DMS79 treated with DMSO at 0.1 percent for 48 hours (cell line): ENCODE measurements around the gene DPM2.

Source experiments
- DNase-seq: peaks from one replicate; lab custom pipeline; 2025; lab: John Stamatoyannopoulos, UW

Gene DPM2

DNA sequence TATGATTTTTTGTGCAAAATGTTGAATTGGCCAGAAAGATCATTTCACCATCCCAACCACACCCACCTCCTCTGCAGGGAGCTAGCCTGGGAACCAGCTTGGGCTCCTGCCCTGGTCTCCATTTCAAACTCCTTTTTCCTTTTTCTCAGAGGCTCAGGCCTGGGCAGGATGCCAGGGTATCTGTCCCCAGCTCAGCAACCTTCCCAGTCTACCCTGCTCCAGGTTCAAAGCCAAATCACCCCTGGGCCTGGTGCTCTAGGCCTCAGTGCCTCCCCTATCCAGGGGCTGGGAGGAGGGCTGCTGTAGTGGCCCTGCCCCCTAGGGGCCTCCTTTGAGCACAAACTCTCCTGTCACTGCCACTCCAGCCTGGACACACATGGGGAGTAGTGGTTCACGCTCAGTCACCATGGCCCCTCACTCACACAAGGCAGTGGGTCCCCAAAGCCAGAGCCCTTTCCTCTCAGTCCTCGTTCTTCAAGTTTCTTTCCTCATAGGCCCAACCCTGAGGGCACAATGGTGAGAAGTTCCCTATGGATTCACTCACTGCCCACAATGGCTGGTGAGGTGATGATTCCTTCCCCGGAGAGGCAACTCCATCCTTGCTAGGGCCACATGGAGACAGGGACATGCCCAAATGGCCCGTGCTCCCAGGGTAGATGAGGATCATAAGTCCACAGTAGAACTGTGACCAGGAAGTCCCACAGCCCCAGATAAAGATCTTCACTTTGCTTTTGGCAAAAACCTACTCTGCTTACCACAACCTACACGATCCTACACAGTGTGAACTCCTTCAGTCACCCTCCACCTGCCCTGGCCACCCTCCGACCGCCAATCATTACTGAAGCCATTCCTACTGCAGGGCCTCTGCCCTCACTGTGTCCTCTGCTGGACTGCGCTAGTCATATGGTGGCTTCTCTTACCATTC lies 19.2 kb downstream of the DPM2 start:
- no peak for DNase-seq

GRCh38 chr9:127917603-127918002 lies 20.1 kb downstream of the DPM2 start:
- no peak for DNase-seq

DNA sequence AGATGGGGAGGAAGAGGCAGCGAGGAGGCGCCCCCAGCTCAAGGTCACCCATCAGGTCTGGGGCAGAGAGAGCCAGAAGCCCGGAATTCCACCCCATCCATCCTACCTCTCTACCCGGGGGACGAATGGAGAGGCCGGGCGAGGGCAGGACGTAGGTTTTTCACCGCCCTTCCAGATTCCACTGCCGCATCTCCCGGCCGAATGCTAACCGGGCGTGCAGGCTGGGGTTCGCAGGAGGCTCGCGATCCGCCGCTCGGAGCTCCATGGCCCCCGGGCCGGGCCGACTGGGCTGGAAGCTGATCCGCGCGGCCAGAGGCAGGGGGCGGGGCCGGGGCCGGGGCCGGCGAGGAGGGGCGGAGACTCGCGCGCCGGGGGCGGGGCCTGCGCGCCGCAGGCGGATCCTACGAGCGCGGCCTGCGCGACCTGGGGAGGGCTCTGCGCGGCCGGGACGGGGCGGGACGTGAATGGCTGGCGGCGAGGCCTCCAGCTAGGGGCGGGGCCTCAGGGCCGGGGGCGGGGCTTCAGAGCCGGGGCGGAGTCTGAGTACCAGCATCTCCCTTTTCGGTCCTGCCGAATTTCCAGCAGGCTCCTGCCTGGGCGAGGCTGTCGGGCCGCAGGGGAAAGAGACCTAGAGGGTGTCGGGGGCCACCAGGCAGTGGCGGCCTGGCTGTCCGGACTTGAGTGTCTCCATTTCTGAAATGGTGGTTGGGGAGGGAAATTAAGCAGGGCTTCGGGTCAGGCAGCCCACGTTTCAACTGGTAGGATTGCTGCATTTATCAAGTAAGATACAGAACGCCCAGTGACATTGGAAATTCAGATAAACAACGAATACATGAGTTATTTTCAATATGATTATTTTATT lies 20.7 kb downstream of the DPM2 start, which contains the start of gene ST6GALNAC4:
TSS of gene ST6GALNAC4 (minus strand) at position 322 of the 862 bp plus-strand sequence. CDS start 622 bp downstream, outside the sequence.
- DNase-seq: peak; percentile 82

DNA sequence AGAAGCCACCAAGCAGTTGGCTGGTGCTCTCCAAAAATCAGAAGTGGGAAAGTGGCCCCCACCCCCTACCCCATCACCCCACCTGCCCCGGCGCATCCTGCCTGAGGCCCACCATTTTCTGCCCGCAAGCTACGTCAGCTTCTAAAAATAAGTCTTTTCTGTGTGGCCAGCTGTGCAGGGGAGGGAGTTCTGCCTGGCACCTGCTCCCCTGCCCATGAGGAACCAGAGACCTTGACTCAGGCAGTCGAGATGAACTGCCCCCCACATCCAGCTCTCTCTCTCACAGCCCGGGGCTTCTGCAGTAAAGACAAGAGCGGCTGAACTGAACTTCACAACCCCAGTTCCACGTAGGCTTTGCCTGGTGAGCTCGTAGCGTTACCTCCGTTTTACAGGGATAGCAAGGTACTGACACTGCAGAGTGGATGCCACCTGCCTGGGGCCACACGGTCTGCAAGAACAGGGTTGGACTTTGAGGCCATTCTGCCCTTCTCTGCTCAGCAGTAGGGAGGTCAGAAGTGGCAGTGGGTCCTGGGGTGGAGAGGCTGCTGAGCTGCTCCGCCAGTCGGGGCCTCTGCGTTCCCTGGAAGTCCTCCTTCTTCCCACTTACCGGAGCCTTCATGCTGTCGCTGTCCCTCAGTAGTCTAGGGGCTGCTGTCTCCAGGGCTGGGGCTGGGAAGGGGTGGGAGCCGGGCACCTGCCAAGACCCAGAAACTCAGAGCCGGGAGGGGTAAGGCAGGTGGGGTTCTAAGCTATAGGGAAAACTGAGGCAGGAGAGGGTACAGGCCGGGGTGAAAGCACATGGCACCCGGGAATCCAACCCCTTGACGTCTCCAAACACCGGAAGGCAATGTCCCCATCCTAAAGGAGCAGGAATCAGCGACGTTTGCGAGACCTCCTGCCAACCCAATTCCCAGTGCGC lies 21.6 kb downstream of the DPM2 start:
- peak; percentile 40 for DNase-seq

DNA sequence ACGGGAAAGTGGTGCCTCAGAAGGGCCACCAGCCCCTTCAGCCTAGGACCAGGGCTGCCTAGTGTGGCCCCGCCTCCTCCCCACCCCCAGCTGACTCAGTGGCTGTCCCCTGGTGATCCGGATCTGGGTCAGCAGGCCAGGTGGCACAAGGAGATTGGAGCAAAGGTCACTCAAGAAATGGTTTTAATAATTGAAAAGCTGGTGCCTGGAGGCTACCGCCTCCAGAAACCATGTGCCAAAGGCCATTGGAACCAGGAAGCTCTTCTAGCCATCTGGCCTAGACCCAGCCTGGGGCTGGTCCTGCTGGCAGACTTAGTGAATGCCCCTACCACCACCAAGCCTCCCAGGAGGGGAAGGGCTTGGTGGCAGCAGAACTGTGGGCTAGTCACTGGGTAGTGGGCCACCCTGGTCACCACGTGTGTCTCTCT lies 22.3 kb downstream of the DPM2 start:
- DNase-seq: no peak

DNA sequence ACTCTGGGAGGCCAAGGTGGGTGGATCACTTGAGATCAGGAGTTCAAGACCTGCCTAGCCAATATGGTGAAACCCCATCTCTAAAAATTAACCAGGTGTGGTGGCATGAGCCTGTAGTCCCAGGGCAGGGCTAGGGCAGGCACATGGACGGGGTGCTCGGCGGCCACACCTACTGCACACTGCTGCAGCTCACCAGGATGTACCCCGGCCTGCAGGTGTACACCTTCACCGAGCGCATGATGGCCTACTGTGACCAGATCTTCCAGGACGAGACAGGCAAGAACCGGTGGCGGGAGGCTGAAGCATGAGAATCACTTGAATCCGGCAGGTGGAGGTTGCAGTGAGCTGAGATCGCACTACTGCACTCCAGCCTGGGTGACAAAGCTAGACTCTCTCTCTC lies 24.0 kb downstream of the DPM2 start:
- no peak for DNase-seq

DNA sequence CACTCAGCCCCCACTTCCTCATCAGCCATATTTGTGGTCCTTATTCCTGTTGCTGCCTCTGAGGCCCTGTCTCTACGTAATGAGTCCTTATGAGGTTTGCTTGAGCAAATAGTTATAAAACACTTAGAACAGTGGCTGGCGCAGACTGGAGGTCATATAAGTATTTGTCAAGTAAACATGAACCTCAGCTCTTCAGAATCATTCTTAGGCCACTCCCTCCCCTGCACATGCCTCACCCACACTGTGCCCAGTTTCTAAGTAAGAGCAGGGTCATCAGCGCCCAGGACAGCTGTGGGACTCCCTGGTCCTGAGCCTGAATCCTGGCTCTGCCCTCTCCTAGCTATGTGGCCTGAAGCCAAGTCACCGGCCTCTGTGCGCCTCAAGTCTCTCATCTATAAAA lies 24.8 kb downstream of the DPM2 start:
- no peak for DNase-seq

GRCh38 chr9:127912296-127912695 lies 25.4 kb downstream of the DPM2 start:
- no peak for DNase-seq

DNA sequence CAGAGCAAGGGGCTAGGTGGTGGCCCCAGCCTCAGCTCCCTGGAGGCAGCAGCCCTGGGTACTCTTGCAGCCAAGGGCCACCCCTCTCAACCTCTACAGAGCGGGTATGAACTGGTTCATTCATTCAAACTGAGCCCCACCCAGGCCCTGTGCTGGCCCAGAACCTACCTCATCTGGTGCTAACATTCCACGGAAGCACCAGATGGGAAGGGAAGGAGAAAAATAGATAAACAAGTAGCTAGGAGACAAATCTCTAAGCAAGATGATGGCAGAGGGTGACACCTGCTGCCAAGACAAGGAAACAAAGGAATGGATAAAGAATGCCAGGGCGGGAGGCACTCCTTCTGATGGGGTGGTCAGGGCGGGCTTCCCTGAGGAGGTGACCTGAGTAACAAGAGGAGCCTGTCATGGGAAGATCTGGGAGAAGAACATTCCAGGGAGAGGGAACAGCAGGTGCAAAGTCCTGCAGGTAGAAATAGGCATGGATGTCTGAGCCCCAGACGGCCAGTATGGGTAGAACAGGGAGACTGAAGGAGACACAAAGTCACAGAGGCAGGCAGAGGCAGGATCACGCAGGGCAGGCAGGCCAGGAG lies 26.9 kb downstream of the DPM2 start:
- DNase-seq: peak; percentile 10

GRCh38 chr9:127909839-127910273 lies 27.8 kb downstream of the DPM2 start:
- no peak for DNase-seq

- no peak for DNase-seq
These were observed 29.1 kb downstream of the DPM2 start for GRCh38 chr9:127908660-127908926.

DNA sequence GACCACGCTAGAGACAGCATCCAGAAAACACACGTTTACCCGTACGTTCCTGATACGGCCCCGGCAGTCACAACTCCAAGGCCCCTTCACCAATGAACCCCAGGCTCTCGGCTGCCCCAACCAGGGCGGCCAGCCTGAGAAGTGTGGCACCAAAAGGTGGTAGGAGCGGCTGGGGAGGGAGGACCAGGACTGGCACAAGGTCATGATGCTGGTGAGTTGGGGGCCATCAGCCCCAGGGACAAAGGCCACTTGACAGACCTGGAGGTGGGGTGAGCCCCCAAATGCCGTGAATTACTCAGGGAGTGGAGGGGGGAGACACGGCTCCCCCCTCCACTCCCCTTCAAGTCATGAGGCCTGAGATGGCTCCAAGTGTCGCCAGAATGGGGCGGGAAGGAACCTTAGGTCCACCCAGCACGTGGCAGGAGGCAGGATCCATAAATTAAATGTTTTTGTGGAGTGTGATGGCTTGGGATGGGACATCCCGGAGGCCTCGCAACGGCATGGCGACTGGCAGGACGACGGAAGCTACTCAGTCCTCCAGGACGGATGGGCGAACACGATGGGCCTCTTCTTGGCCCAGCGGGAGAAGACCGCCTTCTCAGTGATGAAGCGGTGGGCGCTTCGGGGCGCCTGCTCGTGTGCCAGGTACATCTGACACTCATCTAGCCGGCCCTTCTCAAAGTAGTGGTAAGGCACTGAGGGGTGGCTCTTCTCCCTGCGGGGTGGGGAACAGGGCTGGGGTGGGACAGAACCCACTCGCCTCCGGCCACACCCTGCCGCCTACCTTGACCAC lies 29.6 kb downstream of the DPM2 start:
- no peak for DNase-seq

DNA sequence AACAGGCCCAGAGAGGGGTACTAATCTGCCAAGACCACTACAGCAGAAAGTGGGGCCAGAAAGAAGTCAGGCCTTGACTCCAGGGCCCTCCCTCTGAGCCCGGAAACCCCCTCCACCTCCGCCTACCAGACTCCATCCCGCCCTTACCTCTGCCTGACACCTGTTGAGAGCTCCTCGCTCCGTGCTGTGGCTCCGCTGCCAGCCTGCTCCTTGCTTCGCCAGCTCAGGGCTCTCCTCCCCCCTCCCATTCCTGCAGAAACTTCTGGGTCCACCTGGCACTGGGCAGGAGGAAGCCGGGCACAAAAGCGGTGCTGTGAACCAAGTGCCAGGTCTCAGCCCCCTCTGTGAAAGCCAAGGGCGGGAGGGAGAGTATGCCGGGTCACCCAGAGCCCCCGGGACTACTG lies 31.9 kb downstream of the DPM2 start:
- DNase-seq: no peak

DNA sequence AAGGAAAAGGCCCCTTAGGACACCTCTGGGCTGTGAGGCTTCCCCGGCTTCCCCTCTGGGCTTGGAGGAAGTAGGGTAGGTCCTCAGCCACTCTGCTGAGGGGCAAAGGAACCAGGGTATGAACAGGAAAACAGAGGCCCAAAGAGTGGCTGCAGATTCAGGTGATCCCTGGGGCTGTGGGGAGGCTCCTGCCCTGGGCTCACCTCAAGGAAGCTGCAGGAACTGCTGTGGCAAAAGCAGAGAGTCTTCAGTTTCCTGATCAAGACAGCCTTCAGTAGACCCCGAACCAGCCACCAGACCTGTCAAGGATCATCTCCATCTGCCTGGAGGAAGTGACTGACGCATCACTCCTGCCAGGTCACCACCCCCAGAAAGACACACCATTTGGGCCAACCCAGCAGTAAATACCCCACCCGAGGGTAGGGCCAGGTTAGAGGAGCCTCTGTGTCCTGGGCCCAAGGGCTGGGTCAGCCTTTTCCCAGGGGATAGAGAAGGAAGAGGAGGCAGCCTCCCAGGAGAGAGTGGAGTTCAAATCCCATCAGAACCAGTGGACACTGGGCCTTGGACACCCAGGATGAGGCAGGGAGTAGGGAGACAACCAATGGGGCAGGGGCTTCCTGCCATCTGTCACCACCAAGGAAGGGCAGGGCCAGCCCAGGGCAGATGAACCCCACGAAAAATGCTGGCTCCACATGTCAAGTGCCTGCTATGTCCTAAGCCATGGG lies 32.5 kb downstream of the DPM2 start:
- DNase-seq: no peak

DNA sequence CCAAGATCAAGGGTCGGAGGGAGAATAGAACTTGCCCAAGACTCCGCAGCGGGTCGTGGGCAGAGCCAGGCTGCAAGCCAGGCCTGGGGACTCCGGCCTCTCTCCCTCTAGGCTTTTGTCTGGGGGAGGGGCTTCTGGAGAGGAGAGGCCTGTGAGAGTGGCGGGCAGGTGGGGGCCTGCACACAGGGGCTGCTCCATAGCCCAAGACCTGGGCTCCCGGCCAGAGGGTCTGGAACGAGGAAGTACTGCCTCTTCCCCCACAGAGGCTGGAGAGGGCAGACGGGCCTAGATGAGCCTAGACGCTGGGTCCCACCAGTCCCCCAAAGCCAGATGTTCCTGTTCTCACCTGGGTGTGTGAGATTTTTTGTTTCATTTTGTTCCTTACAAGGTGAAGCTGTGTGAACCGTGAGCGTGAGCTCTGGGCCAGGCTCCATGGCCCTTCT lies 33.1 kb downstream of the DPM2 start:
- DNase-seq: peak; percentile 93

GRCh38 chr9:127903557-127904475 lies 33.8 kb downstream of the DPM2 start:
- no peak for DNase-seq

DNA sequence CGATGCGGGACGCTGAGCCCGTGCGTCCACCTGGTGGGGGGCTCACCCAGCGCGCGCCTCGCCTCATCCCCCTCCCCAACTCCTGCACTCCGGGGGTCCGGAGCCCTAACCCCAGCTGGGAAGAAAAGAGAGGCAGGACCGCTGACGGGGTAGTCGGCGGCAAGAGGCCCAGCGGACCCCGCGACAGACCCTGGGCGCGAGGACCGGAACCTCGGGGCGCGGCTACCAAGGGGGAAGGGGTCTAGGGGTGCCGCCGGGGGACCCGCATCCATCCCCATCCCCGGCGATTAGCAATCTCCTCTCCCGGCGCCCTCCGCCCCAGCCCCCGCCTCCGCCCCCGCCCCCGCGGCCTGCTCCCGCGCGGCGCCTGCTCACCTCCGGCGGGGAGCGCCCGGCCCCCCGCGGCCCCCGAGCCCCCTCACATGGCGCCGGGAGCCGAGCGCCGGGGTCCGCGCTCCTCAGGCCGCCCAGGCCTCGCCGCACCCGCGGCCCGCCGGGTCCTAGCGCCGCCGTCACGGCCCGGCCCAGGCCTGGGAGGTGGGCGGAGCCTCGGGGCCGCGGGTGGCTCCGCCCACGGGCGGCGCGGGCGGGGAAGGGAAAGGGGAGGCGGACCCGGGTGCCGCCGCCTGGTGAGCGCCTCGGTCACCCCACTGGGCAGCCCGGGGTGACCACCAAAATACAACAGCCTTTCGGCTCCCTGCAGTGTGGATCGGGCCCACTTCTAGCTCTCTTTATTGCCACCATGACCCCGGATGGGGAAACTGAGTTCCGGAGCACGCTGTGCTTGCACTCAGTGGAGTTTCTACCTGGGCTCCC lies 38.3 kb downstream of the DPM2 start, which contains the start of gene ST6GALNAC6:
TSS of gene ST6GALNAC6 (minus strand) at position 476 of the 816 bp plus-strand sequence. CDS start 1,622 bp downstream, outside the sequence.
- DNase-seq: peak; percentile 46
